NCI-H2171 (cell line): ENCODE results near the gene PEX11A.

Source experiments
- DNase-seq: peaks from one replicate; lab custom pipeline; 2025; lab: John Stamatoyannopoulos, UW

The PEX11A gene

DNA sequence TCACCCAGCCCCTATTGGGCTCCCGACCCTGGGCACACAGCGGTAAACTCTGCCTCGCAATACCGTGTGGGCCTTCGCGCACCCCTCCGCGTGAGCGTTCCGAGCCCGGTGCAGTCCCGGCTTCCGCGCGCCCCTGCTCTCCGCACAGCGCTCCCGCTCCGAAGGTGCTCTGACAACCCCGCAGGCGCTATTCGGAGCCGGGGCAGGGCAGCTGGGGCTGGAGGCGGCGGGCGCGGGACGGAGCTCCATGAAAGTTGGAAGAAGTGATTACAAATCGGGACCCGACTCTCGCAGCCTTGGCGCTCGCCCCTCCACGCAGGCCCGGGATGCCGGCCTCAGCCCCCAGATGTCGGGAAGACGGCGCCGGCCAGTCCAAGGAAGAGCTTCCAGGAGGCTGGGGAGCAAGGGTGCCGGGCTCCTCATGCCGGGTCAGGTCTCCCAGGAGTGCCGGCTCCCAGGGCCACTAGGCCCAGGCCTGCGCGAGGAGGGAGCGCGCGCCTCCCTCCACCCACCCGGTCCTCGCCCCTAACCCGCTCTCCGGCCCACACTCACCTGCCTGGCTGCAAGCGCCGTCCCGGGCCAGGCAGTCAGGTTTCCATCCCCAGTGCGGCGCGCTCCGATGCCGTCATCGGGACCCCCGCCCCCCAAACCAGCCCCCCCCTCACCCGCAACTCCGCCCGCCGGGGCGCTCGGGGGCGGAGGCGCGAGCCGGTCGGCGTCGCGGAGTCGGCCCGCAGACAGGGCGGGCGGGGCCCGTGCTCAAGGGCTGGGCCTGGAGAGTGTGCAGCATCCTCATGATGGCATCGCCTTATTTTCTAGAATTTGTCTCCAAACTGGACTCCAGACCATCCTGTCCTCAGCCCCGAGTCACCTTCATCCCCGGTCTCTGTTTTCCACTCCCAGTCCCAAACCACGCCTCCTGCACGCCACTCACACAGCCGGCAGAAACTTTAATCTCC is 35.4 kb downstream of the PEX11A start, which contains the start of gene KIF7:
KIF7 (minus strand) TSS at position 621 of the 959 bp plus-strand sequence. CDS start 2,537 bp downstream, outside the sequence.
- DNase-seq, result peak; percentile 70

DNA sequence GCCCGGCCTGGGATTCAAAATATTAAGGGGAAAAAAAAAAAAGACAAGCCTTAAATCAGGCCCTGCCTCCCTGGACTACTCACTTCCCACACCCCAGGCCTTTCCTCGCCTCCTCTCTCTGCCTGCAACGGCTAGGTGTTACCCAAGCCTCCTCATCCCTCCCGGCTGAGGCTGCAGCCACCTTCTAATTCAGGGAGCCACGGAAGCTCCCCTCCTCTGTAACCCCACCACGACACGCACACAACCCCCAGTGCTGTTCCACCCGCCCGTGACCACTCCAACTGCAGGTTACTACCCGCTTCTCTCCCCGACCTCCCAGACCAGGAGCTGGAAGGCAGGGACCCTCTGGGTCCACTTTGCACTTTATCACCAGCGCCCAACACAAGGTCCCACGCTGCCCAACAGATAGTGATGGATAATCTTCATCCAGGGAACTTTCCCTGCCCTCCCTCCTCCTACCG is 36.2 kb downstream of the PEX11A start:
- no peak for DNase-seq

DNA sequence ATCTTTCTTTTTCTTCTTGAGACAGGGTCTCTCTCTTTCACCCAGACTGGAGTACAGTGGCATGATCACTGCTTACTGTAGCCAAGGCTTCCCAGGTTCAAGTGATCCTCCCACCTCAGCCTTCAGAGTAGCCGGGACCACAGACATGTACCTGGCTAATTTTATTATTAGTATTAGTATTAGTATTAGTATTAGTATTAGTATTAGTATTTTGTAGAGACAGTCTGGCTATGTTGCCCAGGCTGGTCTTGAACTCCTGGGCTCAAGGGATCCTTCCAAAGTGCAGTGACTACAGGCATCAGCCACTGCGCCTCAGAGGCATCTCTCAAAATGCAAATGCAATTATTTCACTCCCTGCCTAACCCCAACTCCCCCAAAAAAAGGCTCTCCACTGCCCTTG is 37.0 kb downstream of the PEX11A start:
- DNase-seq, result no peak

DNA sequence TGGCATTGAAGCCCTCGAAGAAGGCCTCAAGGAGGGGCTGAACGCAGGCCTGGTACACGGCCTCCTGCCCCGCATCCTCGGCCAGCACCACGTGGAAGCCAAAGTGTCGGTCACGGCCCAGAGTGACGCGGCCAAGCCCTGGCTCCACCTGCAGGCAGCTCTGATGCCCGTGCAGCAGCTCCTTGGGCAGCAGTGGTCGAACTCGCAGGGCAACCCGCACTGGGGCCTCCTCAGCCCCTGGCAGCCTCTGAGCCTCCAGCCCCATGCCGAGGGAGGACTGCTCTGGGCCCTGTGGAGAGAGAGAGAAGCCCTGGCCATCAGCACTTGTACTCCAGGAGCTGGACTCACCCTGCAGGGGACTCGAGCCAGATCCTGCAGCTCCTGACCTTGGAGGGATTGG is 37.9 kb downstream of the PEX11A start:
- DNase-seq, result no peak

DNA sequence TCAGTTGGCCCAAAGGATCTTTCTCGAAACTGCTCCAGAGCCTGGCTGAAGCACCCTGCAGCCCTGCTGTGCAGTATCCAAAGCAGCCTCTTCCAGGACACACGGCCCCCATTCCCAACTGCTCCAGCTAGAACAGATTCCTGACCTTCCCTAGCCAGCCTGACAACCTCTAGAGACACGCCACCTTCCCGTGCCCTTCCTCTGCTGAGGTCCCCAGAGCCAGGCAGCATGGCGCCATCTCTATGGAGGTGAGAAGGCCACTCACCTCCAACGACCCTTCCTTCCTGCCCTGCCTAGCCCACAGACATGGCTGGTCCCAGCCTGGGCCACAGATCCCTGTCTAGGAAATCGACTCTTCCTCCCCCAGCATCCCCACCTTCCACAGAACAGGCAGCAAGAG is 38.4 kb downstream of the PEX11A start:
- DNase-seq, result no peak

DNA sequence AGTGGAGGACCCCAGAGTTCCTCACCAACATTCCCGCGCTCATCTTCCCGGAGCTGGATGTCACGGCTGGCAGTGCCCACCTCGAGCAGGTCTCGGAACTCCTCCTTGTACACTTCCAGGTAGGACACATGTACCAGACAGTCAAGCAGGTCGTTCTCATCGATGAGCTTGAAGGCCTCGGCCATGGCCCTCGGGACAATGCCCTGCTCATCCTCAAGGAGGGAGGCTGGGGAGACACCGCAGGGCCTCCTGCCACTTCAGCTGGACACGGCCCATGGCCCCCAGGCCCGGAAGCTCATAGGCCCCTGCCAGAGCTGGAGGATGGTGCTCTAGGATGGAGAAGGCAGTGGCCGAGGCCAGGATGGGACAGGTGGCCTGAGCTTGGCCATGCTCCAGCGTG is 40.8 kb downstream of the PEX11A start:
- DNase-seq, result no peak

DNA sequence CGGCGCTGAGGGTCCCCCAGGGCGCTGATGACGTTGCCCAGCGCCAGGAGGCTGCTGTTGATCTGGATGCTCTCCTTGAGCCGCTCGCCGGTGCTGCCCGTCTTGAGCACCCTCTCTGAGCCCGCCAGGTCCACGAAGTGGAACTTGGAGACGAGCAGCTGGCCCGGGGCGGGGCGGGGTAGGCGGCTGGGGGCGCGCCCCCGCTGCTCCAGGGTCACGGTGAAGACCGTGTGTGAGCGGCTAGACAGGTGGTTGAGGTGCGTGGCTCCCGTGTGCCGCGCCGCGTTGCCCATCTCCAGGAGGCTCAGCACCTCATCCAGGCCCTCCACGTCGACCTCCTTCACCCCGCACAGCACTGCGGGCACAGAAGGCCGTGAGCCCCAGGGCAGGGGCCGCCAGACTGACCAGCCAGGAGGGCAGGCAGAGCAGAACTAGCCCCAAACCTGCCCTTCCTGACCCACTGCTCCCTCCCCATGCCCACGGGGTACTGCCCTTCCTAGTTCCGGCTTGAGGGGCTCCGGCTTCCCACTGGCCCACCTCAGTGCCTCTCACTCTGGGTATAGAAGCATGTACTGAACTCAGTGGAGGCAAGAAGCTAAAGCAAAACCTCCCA is 41.4 kb downstream of the PEX11A start:
- no peak for DNase-seq

DNA sequence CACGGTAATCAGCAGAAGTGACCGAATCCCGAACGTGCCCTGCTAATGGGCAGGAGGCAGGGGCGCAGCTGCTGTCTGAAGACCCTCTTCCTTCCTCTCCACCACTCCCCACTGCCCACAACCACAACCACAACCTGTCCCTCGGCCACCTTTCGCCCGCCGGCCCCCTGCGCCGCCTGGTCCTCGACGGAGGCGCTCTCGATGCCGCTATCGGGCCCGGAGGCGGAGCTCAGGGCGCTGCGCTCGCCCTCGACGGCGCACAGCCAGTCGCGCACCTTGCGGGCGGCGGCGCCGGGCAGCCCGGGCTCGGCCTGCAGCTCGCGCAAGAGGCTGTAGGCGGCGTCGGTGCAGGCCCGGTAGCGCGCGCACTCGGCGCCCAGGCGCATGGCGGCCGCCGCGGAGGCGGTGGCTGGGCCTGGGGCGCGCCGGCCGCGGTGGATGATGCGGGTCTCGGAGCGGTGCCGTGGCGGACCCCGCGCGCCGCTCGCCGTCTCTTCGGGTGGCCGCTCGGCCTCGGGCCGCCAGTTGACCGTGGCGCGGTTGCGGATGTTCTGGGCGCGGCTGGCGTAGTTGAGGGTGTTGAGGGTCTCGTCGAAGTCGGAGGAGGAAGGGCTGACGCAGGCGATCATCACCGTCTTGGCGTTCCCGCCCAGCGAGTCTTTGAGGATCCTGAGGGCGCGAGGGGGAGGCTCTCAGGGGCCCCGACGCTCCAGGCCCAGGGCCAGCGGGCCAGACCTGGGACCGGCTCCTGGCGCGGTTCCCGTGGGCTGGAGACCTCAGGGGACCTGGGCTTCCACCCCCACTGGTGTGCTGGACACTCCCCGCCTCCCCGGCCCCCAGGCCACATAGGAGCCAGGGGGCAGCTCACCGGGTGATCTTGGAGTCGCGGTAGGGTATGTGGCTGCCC is 42.2 kb downstream of the PEX11A start:
- DNase-seq, result no peak

DNA sequence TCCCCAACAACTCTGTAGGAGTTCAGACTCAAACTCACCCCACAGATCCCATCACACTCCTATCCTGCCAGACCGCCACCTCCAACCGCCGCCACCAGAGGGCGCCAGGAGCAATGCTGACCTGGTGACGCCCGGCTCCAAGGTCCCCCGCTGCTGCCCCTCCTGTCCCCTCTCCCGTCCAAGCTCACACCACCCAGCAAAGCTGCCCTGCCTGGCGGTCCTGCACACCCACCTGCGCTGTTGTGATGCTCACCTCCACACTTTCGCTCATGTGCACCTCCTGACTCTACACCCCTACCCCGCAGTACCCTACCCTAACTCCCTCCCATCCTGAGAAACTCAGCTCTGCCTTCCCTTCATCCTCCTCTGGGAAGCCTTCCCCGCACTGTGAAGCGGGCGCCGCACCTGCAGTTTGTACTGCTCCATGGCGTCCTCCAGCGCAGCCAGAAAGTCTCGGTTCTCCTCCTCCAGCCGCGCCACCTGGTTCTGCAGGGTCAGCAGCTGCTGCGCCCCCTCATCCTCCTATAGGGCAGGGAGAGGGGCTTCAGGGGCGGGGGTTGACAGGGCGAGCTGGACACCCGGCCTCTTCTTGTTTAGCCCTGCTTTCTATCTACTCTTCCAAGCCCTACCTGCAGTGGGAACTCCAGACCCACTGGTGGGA is 43.2 kb downstream of the PEX11A start:
- DNase-seq, result peak; percentile 6

DNA sequence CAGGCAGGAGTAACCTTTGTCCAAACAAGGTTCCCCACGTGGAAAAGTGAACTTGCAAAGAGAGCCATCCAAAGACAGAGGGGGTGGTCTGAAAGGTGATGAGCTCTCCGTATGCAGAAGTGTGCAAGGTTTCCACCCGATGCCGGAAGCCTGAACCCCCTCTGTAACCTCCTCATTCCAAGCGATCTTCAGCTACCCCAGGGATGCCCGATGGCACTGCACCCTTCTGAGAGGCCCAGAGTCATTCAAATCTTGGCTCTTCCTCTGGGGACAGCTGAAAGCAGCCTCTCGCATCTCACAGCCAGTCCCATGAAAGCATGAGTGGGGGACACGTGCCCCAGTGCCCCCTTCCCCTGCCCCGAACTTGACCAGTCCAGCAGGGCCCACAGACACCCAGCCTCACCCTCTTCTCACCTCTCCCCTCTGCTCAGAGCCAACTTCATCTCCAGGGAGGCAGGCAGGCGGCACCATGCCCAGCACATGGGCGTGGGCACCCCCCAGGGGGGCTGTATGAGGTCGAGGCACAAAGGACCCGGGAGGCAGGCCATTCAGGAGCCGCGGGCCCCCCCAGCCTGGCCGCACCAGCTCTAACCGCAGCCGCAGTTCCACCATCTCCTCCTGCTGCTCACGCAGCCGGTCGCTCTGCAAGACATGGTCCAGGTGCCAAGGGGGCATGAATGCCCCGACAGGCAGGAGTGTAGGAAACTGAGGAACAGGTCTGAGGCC is 44.0 kb downstream of the PEX11A start:
- no peak for DNase-seq

DNA sequence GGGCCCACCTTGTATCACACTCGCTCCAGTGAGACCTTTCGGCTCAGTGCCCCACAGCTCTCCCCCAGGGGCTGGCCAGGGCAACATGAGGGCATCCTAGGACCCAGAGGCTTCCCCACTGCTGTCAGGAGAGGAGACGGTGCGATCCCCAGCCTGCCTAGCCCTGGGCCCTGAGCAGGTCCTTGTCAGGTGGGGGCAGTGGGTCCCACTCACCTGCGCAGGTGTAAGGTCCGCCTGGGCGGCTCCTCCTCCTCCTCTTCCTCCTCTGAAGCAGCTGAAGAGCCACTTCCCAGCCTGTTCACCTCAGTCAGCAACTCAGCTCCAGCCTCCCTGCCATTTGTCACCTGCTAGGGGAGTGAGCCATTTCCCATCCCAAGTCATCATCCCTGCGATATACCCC is 44.9 kb downstream of the PEX11A start:
- no peak for DNase-seq

DNA sequence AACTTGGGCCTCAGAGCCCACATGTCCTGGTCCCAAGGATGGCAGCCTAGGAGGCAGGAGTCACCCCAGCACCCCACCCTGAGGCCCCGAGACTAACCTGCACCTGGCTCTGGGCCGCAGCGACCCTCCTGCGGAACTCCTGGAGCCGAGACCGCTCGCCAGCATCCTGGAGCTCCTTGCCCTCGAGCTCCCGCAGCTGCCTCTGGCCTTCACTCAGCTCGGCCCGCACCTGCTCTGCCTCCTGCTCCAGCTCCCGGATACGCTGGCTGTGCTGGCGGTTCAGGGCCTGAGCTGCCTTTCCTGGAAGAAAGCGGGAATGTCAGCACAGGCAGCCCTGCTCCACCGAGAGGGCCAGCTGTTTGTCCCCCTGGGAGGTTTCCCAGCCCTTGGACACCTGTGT is 48.4 kb downstream of the PEX11A start:
- DNase-seq, result no peak

DNA sequence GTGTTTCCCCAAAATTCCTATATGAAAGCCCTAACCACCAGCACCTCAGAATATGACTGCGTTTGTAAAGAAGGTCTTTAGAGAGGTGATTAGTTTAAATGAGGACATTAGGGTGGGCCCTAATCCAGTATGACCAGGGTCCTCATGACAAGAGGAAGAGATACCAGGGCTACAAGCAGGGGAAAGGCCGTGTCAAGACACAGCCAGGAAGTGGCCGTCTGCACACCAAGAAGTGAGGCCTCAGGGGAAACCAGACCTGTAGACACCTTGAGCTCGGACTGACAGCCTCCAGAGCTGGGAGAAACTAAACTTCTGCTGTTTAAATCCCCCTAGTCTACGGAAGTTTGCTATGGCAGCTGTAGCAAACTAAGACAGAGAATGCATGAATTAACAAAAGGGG is 49.5 kb downstream of the PEX11A start:
- DNase-seq, result no peak

DNA sequence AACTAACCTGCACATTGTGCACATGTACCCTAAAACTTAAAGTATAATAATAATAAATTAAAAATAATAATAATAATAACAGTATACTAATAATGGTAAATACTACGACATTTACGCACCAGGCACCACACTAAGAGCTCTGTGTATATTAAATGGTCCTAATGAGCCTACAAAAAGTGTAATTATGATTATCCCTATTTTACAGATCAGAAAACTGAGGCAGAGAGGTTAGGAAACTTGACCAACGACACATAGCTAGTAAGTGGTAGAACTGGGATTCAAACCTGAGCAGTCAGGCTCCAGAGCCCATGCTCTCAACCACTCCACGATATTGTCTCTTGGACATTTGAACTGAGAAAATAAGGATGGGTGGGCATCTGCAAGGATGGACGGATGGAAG is 50.3 kb downstream of the PEX11A start:
- no peak for DNase-seq

DNA sequence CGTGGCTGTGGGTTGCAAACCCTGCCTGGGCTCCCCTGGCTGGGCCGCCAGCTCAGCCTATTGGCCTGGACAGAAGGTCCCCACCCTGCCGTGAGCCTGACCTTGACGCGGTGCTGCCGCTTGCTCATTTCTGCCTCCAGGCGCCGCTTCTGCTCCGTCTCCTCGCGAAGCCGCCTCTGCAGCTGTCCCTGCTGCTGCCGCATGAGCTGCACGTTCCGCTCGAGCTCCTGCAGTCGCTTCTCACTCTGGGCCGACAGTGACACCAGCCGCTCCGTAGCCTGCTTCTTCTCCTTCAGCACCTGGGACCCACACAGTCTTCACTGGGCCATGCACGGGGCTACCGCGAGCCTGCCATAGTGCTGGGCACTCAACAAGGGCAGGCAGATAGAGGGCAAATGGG is 57.0 kb downstream of the PEX11A start:
- no peak for DNase-seq

DNA sequence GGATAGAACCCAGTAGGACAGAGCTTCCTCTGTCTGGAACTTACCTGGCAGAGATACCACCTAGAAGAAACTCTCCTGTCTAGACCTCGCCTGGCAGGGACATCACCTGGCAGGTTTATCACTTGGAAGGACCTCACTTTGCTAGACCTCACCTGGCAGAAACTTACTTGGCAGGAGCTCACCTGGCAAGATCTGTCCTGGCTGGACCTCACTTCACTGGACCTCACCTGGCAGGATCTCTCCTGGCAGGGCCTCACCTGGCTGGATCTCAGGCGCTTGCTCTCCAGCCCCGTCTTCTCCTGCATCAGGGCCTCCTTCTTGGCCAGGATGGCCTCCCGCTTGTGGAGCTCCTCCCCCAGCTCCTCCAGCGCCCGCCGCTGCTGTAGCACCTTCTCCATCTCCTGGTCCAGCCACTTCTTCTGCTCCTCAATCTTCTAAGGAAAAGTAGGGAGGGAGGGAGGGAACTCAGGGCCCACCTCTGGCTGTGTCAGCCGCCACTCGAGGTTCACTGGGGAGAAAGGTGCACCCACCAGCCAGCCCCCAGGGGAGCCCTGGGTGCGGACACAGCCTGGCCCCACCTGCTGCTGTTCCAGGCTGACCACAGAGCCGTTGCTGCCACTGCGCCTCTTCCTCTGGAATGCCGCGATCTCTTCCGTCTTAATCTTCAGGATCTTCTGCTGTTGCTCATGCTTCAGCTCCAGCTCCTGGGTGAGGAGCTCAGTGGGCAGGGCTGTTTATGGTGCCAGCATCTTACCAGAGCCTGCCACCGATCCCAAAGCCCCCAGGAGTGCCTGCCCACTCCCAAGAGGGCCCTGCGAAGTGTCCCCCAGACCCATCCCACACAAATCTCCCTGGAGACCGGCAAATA is 57.8 kb downstream of the PEX11A start:
- no peak for DNase-seq

DNA sequence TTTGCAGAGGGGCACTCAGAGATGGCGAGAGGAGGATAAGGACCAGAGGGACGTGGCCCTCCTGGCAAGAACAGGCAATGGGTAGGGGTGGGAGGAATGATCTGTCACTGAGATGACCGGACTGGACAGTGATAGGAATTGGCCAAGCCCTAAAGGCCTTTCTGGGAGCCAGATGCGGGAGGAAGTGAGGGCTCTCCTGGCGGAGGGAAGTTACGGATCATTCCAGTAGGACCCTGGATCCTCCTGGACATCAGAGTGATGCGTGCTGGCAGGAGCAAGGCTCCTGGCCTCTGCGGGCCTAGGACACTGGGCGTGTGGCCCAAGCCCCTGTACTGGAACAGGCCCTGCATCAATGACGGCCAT is 58.7 kb downstream of the PEX11A start:
- no peak for DNase-seq
